Smooth muscle cell (in vitro differentiated cells): ENCODE data around the gene PARD6B. TPM values are rescaled to one million over a fixed set of nuclear protein-coding genes. Genes with fewer than 3 reads are reported as not detected.

Source experiments
- DNase-seq: peaks from one replicate; lab custom pipeline; 2025; ENCODE audit not compliant: unreplicated experiment; lab: John Stamatoyannopoulos, UW
- H2AFZ ChIP-seq: fragments of 200-600 bp; sonication (generic); 2 replicates; pipeline ENCODE4 v1.6.0; 2016; ENCODE audit warnings: antibody characterized with exemption, low read depth, mild to moderate bottlenecking
- H3F3A ChIP-seq: fragments of 200-600 bp; sonication (generic); 2 replicates; pipeline ENCODE4 v1.6.0; 2017; ENCODE audit warnings: antibody characterized with exemption, low read depth
- H3K27ac ChIP-seq: fragments of 200-600 bp; sonication (generic); 2 replicates; pipeline ENCODE4 v1.5.1; 2016; ENCODE audit warnings: low read depth, mild to moderate bottlenecking
- H3K27me3 ChIP-seq: fragments of 200-600 bp; sonication (generic); 2 replicates; pipeline ENCODE4 v1.6.1; 2016; ENCODE audit warnings: low read depth, mild to moderate bottlenecking
- H3K36me3 ChIP-seq: fragments of 200-600 bp; sonication (generic); 2 replicates; pipeline ENCODE4 v1.5.1; 2016; ENCODE audit warnings: low read depth
- H3K4me1 ChIP-seq: fragments of 200-600 bp; sonication (generic); 2 replicates; pipeline ENCODE4 v1.5.1; 2016; ENCODE audit warnings: low read depth
- H3K4me2 ChIP-seq: fragments of 200-600 bp; sonication (generic); 2 replicates; pipeline ENCODE4 v1.6.0; 2016; ENCODE audit warnings: mild to moderate bottlenecking
- H3K4me3 ChIP-seq: fragments of 200-600 bp; sonication (generic); 2 replicates; pipeline ENCODE4 v1.5.1; 2016; ENCODE audit warnings: mild to moderate bottlenecking
- H3K79me2 ChIP-seq: fragments of 200-600 bp; sonication (generic); 2 replicates; pipeline ENCODE4 v1.6.0; 2016; ENCODE audit warnings: low read depth, mild to moderate bottlenecking
- H3K9ac ChIP-seq: fragments of 200-600 bp; sonication (generic); 2 replicates; pipeline ENCODE4 v1.6.0; 2016; ENCODE audit warnings: low read depth
- H3K9me3 ChIP-seq: fragments of 200-600 bp; sonication (generic); replicated peaks from 2 replicates; pipeline ENCODE4 v1.5.1; 2016; ENCODE audit warnings: low read depth
- H4K20me1 ChIP-seq: fragments of 200-600 bp; sonication (generic); 2 replicates; pipeline ENCODE4 v1.6.0; 2016; ENCODE audit warnings: low read depth
- CTCF ChIP-seq: fragments of 200-600 bp; sonication (generic); IDR thresholded peaks from 2 replicates; pipeline ENCODE4 v1.5.1; 2017; ENCODE audit warnings: borderline replicate concordance, mild to moderate bottlenecking, antibody characterized with exemption; ENCODE audit not compliant: insufficient read depth, poor library complexity, severe bottlenecking
- WGBS: methylation state at CpG from one replicate; pipeline ENCODE4 v1.1.7; 2016; ENCODE audit warnings: low lambda C conversion rate; 5-methylcytosine and 5-hydroxymethylcytosine counted together
- polyA plus RNA-seq: library from polyadenylated mRNA; unstranded; fragments of >200 nt; fragmentation: Nextera tagmentation; extraction: Ambion mirVana; gene quantifications from 2 replicates; pipeline ENCODE4 v1.2.1, GENCODE V29; 2016
- total RNA-seq: library from RNA; depleted of rRNA; stranded (reverse); fragments of >200 nt; gene quantifications from 2 replicates; pipeline ENCODE4 v1.2.3, GENCODE V29; 2014

Gene PARD6B
- total and polyA plus RNA-seq, 2 experiments from 2014 or later, result 0.26 to 6.5 TPM

- Histone ChIP-seq H3K27ac (peak overlapping the region; percentile 28), H3K9me3 (no peaks in the 10 kb centered on the region), H3K9ac (no peak overlapping the region), H3K4me3 (no peak overlapping the region), H4K20me1 (peaks cover 3% of the 10 kb centered on the region), H3K79me2 (no peaks in the 10 kb centered on the region), H3K4me2 (peak overlapping the region; percentile 59), H3K4me1 (peaks cover 23% of the 10 kb centered on the region), H2AFZ (no peak overlapping the region), H3K27me3 (no peaks in the 10 kb centered on the region), H3F3A (peaks cover 28% of the 10 kb centered on the region), H3K36me3 (no peaks in the 10 kb centered on the region)
- DNase-seq, result no peak
- 8% methylated on average over 2 of the region's 2 CpGs for WGBS
- TF ChIP-seq CTCF, result no peak
These were observed 14.3 kb downstream of the PARD6B start for GRCh38 chr20:50745634-50746137.

- 23% methylated on average over 3 of the region's 3 CpGs for WGBS
- H3K27ac ChIP-seq, result peak overlapping the region; percentile 28
- TF ChIP-seq CTCF, result no peak
- peaks cover 28% of the 10 kb centered on the region for H3F3A ChIP-seq
- DNase-seq, result no peak
- H3K4me1 ChIP-seq, result peaks cover 23% of the 10 kb centered on the region
- no peaks in the 10 kb centered on the region for H3K36me3 ChIP-seq
- no peak overlapping the region for H3K9ac ChIP-seq
- no peak overlapping the region for H2AFZ ChIP-seq
- H4K20me1 ChIP-seq, result peaks cover 3% of the 10 kb centered on the region
- H3K9me3 ChIP-seq, result no peaks in the 10 kb centered on the region
- no peaks in the 10 kb centered on the region for H3K79me2 ChIP-seq
- no peak overlapping the region for H3K4me3 ChIP-seq
- H3K27me3 ChIP-seq, result no peaks in the 10 kb centered on the region
- H3K4me2 ChIP-seq, result peak overlapping the region; percentile 59
These were observed 15.0 kb downstream of the PARD6B start for GRCh38 chr20:50746138-50746940.

- Histone ChIP-seq H3K79me2 (no peaks in the 10 kb centered on the region), H3K4me2 (no peak overlapping the region), H3F3A (peaks cover 28% of the 10 kb centered on the region), H3K4me3 (no peak overlapping the region), H3K27me3 (no peaks in the 10 kb centered on the region), H3K27ac (no peak overlapping the region), H3K4me1 (peaks cover 16% of the 10 kb centered on the region), H2AFZ (no peak overlapping the region), H3K9me3 (no peaks in the 10 kb centered on the region), H3K9ac (no peak overlapping the region), H3K36me3 (no peaks in the 10 kb centered on the region), H4K20me1 (peaks cover 3% of the 10 kb centered on the region)
- TF ChIP-seq CTCF, result no peak
- DNase-seq, result no peak
- 100% methylated on average over 2 of the region's 2 CpGs for WGBS
These were observed 15.9 kb downstream of the PARD6B start for GRCh38 chr20:50747275-50747674.
